NCI-H2081 (cell line): ENCODE results near the gene BNIPL.
A peak's percentile ranks its signal among the peaks of the same experiment; 100 is the strongest.

Source experiments
- DNase-seq, 2 experiments: peaks; one replicate each; lab custom pipeline; 2025; lab: John Stamatoyannopoulos, UW

Gene BNIPL

GRCh38 chr1:151036356-151036755 is at the start of gene BNIPL:
Gene BNIPL, plus strand, starts transcription at chr1:151036586. Its CDS starts 140 bp downstream, at chr1:151036726.
- no peak for DNase-seq

GRCh38 chr1:150987924-150988323 is 48.5 kb upstream of the BNIPL start:
- peak; percentile 21 to 22 for DNase-seq

DNA sequence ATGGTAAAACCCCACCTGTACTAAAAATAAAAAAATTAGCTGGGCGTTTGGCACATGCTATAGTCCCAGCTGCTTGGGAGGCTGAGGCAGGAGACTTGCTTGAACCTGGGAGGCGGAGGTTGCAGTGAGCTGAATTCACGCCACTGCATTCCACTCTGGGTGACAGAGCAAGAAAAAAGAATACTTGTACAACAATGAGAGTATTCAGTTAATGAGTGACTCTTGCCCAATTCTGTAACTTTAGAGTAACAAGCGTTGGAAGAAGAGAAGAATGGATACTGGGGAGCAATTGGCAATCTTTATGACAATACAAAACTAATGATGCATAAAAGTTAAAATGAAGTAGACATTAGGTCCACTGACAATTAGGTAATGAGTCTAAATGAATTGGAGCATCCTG is 43.8 kb upstream of the BNIPL start:
- no peak for DNase-seq

DNA sequence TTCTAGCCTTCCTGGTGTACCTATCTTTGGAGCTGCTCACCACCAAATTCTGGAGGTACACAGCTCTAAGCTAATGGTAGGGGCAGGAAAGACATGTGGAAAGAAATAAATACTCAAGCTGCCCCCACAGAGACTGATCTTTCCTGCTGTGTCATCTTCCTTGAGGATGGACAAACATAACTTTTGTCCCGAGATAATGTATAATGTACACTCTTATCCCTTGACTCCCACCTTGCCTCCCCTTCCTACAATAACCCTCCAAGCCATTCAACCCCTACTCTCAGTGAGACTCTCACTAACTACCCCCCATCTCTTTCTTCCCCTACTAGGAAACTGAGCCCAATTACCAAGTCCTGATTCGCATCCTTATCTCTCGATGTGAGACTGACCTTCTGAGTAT is 42.1 kb upstream of the BNIPL start:
- DNase-seq: no peak

GRCh38 chr1:150995460-150995859 is 40.9 kb upstream of the BNIPL start:
- no peak for DNase-seq

- no peak for DNase-seq
Measured at GRCh38 chr1:150995896-150996295, 40.5 kb upstream of the BNIPL start.

DNA sequence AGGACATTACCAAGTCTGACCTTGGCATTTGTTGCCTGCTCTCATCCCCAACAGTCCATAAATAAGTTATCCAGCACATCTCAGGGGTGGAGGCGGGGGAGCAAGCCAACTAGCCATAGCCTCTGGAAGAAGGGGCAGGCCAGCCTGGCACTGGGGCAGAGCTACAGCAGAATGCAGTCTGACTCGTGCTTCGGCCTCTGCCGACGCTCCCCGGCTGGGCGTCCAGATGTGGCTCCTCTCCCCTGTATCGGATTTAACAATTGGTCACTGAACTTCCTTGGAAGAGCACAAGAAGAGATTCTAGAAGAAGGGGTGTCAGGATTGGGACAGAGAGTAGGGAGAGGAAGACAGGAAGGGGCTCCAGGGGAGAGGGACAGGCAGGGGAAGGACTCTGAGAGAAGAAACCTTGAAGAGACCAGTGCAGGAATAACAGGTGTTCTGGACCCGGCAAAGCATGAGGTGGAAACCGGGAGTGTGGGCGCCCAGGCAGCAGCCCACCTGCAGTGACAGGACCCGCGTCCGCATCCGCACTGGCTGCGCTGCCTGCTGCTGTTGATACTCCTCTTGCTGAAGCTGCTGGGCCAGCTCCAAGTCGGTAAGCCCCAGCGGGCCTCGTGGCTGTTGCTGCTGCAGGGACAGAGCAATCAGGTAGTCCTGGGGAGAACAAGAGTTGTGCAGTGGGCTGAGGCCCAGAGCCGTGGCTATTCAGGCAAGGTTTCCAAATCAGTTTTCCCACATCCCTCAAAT is 39.1 kb upstream of the BNIPL start:
- DNase-seq: no peak

GRCh38 chr1:150997949-150998348 is 38.4 kb upstream of the BNIPL start:
- no peak for DNase-seq

DNA sequence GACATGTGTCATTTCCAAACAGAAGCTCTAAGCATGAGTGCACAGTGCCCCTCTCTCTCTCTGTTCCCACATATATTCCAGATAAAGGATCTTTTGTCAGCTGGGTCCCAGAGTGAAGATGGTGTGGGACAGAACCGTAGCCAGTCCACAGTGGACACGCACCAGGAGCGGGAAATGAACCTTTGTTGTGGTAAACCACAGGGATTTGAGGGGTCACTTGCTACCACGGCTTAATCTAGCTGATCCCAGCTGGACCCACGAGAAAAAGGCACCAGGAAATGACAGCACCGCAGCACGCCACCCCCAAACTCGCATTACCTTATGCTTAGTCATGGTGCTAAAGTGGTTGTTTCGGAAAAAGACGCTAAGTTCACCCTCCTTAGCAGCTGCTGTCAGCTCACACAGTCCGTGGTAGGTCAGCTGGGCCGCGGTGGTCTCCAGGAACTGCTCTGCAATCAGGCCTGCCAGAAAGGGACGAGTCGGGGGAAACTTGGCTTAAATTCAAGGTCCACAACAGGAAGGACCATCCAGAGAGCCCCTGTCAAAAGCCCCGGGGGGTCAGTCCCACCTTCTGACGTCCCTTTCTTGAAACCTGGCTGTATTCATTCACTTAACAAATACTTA is 37.2 kb upstream of the BNIPL start:
- no peak for DNase-seq

DNA sequence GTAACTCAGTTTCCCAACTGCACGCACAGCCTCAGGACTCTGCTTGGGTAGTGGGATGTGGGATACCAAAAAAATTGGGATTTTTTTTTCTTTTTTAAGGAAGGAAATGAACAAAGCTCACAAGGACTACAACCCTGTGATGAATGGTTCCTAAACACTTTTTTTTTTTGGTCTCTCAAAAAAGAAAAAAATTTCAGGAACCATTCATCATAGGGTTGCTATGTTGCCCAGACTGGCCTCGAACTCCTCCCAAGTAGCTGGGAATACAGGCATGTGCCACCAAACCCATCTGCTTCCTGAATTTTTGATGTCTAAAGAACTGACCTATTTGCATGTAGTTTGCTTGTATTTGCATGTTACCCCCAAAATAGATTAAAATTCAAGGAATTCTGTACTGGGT is 36.5 kb upstream of the BNIPL start:
- no peak for DNase-seq

- DNase-seq: no peak
Measured at GRCh38 chr1:151000408-151000807, 36.0 kb upstream of the BNIPL start.

DNA sequence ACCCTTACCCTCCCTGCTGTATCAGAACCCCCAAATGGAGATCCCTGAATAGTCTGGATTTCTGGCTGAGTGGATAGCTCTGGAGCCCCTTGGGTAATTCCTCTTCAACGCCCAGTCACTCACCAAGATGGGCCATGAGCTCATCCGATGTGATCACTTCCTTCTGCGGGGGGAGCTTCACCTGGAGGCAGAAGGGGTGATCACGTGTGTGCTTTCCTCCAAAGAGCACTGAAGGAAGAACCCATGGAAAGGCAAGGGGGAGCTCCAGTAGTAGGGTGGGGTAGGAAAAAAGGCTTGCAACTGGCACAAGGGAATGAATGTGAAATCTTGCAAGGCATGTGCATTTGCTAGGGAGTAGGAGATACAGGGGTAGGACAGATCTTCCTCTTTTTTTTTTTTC is 34.8 kb upstream of the BNIPL start:
- no peak for DNase-seq

GRCh38 chr1:151002051-151002450 is 34.3 kb upstream of the BNIPL start:
- DNase-seq: no peak

- DNase-seq: no peak
Measured at GRCh38 chr1:151002611-151003010, 33.8 kb upstream of the BNIPL start.

GRCh38 chr1:151003180-151003579 is 33.2 kb upstream of the BNIPL start:
- no peak for DNase-seq

GRCh38 chr1:151005729-151006319 is 30.6 kb upstream of the BNIPL start:
- DNase-seq: no peak

DNA sequence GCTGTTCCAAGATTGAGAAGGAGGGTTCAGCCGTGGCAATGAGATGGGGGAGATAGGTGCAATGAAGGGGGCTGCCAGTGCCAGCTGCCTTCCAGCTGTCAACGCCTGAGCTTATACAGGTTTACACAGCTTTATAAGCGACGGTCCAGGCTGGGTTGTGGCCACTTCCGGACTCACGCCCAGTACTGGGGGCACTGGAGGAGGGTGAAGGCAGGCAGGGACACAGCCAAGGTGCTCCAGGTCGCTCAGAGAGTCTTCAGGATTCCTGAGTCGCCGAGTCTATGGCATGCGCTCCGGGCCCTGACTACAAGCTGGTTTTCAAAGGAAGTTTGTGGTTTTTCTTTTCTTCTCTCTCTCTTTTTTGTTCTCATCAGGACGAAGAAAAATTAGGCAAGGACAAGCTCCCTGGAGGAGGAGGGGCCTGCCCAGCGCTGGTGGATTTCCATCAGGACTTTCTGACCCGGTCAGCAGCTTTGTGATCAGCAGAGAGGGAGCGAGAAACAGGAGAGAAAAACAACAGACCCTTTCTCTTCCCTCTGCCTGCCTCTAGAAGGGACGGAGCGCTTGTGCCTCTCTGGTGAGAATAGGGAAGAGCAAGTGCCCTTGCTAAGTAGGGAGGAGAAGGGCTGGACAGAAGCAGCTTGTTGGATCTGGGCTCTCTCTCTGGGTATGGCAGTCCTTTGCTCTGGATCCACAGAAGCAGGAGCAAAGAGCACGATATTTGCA is 29.9 kb upstream of the BNIPL start, which contains the start of gene MINDY1:
Gene MINDY1 (minus strand): TSS at position 576 of the 726 bp plus-strand sequence. CDS start 4,285 bp downstream, outside the sequence.
- DNase-seq: peak; percentile 83 to 89

DNA sequence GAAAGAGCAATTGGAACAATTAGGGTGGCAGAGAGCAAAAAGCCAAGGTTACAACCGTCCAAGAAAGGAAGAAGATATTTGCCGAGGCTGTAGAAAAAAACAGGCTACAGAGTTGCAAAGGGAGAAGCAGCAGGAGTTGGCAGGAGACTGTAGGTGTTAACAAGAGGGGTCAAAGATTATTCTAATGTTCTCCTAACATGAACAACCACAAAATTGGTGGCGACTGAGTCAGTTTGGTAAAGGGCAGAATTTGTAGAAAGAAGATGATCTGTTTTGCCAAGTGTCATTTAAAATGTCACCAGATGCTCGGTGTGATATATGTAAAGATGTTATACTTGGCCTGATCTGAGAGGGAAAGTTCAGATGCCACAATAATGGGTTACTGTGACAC is 28.5 kb upstream of the BNIPL start:
- DNase-seq: no peak

DNA sequence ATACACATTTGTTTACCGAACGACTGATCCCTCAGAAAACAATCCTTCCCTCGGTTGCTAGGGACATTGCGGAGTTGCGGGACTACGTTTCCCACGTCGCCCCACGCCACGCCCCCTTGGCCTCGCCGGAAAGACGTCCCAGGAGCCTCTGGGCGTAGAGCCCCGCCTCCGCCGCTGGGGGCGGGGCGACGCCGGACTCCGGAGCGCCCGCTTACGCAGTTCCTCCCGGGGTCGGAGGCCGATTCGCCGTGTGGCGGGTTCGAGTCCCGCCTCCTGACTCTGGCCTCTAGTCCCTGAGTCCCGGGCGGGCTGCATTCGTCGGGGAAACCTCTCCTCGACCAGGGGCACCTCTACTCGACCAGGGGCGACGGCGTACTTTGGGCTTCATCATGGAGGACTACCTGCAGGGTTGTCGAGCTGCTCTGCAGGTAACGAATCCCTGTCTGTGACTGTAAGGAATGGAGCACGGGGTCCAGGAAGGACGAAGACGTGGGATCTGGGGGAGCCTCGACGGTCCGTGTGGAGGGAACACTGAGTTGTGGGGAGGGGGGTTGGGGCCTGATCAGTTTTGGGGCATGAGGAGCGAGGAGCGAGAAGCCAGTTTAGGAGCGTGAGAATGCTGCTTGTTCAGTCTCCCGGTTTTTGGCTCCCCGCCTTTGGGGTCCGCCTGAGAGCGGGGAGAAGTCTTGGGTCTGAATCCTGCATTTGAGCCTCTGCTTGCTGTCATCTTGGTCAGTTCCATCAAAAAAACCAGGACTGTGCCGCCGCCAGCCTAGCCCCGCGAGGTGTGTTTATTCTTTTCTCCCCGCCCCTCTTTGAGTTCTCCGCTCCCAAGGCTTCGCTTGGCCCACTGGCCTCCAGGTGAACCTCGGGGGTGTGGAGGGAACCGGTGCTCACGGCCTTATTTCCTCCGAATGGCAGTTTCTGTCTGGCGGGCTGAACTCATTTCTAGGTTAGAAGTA is 27.9 kb upstream of the BNIPL start, which contains the start of gene PRUNE1:
Gene PRUNE1 (plus strand): TSS at position 206 of the 962 bp plus-strand sequence. CDS start 184 bp downstream, at position 390.
- DNase-seq: peak; percentile 99

GRCh38 chr1:151009206-151009587 is 27.2 kb upstream of the BNIPL start:
- DNase-seq: no peak

DNA sequence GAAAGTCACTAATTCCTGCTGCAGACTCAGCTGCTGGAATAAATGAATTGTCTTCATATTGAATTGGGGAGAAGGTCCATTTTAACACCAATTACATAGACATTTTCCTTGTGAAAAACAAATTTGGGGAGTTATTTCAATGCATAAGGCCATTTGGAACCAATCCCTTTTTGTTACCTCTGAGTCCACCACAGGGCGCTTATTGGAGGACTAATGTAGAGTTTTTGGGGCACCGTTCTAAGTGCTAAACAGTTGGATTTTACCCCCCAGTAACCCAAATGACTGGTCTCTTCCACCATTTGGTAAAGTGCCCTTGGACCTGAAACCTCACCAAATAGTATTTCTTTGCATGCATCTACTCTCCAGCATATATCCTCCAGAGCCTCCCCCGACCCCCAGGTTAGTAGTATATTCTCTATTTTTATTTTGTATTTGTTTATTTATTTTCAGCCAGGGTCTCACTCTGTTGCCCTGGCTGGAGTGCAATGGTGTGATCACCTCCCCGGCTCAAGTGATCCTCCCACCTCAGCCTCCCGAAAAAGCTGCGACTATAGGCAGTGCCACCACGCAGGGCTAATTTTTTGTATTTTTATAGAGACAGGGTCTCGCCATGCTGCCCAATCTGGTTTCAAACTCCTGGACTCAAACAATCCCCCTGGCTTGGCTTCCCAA is 26.6 kb upstream of the BNIPL start:
- no peak for DNase-seq
